Epithelial cell of esophagus (primary cell): Measurements from ENCODE around the gene EGFR.
A peak's percentile ranks its signal among the peaks of the same experiment; 100 is the strongest.

Source experiments
- DNase-seq: peaks from one replicate; pipeline ENCODE4 v3.0.0; 2010; ENCODE audit warnings: low read depth
- H3K4me3 ChIP-seq: 2 replicates; pipeline ENCODE4 v1.5.1; 2011; ENCODE audit warnings: mild to moderate bottlenecking, low read length, control low read depth
- TF ChIP-seq, protein P1 (sequence below): IDR thresholded peaks from 2 replicates; pipeline ENCODE4 v1.5.1; 2011; ENCODE audit warnings: low read depth, mild to moderate bottlenecking, low read length, control low read depth, inconsistent platforms; ENCODE audit not compliant: insufficient read depth; ENCODE audit errors: missing control alignments

Gene EGFR

DNA sequence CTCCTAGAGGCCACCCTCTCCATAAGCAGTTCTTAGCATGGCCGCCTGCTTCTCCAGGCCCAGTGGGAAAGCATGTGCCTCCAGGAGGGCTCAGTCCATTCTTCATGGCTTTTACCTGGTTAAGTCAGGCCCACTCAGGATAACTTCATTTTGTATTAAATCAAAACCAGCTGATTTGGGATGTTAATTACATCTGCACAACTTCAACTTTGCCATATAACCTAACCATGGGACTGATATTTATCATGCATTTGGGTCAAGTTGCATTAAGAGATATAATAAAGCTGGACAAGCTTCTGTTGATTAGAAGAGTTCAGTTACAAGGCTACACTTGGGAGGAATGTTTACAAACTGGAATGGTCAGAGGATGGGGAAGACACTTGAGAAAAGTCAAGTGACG lies 65.5 kb downstream of the EGFR start:
- TF ChIP-seq, protein P1, sequence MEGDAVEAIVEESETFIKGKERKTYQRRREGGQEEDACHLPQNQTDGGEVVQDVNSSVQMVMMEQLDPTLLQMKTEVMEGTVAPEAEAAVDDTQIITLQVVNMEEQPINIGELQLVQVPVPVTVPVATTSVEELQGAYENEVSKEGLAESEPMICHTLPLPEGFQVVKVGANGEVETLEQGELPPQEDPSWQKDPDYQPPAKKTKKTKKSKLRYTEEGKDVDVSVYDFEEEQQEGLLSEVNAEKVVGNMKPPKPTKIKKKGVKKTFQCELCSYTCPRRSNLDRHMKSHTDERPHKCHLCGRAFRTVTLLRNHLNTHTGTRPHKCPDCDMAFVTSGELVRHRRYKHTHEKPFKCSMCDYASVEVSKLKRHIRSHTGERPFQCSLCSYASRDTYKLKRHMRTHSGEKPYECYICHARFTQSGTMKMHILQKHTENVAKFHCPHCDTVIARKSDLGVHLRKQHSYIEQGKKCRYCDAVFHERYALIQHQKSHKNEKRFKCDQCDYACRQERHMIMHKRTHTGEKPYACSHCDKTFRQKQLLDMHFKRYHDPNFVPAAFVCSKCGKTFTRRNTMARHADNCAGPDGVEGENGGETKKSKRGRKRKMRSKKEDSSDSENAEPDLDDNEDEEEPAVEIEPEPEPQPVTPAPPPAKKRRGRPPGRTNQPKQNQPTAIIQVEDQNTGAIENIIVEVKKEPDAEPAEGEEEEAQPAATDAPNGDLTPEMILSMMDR, result no peak
- no peak overlapping the region for H3K4me3 ChIP-seq

DNA sequence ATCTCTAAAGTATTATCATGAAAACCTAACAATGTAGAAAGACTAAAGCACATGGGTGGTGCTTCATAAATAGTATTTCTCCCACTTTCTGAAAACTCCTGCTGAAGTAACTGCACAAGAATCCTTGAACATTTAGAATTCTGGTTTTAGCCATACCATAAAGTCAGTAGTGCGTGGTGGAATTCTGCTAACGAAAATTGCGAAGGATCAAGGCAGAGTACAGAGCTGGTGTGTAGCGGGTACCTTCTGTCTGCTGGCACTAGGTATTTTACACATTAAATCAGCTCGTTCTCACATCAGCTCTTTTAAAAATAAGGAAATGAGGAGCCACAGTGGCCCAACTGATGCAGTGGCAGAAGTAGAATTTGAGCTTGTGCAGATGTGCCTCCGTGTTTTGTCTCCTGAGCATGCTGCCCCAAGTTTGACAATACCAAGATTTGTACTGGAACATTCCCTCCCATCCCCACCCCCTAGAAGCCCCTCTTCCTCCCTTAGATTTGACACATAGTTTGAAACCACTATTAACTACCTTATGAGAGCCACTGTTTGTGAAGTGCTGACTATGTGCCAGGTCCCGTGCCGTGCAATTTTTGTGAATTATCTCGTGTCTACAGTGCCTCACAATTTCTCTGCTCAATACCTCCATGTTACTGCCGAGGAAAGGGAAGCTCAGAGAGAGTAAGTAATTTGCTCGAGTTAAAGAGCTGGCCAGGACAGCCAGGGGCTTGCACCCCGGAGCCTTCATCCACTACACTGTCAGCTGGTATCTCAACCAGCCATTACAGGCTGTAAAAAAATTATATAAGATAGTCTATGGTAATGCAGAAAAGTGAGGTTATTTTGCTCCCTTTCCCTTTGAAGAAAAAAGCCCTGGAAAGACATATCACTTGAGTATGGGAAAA lies 66.9 kb downstream of the EGFR start:
- DNase-seq, result no peak
- H3K4me3 ChIP-seq, result no peak overlapping the region
- TF ChIP-seq, protein P1, result no peak

More for the DNA sequence above, 65.5 kb downstream of the EGFR start:
- DNase-seq, result no peak

DNA sequence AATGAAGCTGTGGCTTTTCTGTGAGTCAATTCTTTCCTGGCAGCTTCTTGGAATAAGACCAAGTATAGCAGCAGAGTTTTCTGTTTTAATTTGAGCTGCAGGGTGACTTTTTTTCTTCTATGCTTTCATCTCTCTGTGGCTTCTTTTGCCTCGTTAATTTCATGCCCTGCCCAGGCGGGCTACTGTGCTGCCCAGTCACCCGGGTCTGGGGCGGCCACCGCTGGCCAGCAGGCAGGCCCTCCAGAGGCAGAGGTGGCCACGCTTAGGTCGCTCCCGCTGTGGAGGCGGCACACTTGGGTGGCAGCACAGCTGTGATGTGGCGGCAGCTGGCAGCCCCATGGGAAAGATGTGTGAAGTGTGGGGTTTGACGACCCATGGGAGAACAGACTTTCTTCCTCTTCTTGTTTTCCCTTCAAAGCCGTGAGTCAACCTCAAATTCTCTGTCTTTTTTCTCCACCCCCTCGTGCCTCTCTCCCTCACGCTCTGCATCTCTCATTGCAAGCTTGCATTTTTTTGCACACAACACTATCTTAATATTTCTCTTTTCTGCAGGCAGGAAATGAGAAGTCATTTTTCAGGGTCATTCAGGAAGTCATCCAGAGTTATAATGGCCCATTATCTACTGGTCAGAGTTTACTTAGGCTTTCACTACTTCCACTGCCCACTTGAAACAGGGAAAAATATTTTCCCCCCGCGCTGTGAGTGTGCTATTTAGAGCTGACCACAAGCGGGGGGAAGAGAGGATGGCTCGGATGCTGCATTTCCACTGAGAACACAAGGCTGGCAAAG lies 67.8 kb downstream of the EGFR start:
- H3K4me3 ChIP-seq, result no peak overlapping the region
- TF ChIP-seq, protein P1, result no peak
- peak; percentile 44 for DNase-seq

DNA sequence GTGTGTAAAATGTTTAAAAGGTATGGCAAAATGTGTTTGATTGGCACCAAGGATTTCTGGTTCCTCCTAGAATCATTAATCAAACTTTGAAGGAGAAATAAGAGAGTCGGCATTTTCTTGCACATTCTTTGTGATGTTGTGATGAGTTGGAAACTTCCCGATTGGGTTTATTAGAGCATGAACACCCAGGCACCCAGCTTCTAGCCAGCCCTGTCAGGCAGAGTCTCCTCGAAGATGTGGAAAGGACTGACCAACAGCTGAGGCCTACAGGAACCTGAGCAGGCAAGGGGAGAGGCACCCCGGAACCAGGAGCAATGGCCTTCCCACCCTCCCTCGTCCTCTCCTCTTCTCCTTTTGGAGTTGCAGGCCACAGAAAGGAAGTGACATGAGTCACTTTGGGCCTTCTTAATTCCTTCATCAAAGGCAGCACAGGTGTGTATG lies 68.7 kb downstream of the EGFR start:
- H3K4me3 ChIP-seq, result no peak overlapping the region
- TF ChIP-seq, protein P1, result no peak
- DNase-seq, result no peak

DNA sequence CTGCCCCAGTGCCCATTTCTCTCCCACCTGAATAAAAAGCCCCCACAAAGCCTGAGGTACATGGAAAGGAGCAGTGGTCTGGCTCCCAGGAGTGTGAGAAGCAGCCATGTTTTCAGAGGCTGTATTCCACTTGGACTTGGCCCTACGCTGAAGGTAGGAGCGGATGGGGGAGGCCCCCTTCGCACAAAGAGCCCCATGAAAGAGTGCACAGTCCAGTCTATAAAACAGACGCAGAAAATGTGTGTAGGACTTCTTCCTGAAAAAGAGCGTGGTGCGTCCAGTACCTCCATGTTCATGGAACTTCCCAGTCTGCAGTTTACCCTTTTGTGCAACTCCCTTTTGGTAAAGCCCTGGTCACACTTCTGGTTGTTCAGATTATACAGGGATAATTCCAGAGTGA lies 69.3 kb downstream of the EGFR start:
- TF ChIP-seq, protein P1, result no peak
- no peak overlapping the region for H3K4me3 ChIP-seq
- DNase-seq, result no peak

DNA sequence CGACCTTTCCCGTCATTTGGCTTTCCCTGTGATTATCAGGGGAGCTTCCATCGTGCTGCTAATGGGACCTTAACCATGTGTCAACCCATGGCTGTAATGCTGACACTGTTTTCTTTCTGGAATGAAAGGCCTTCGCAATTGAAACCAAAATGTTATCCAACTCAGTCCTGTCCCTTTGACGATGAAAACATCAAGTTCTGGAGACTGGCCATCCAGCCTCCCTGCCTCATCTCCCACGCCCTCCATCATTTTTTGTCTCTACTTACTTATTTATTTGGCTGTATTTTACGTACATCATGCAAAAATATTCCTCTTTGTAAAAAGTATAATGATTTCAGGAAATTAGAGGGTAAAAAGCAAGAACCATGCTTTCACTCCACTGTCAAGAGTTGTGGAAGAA lies 69.8 kb downstream of the EGFR start:
- H3K4me3 ChIP-seq, result no peak overlapping the region
- TF ChIP-seq, protein P1, result no peak
- DNase-seq, result no peak
